Diencephalon (tissue), 1 donor: ENCODE results near the gene LINC01488. TPM values are rescaled to one million over a fixed set of nuclear protein-coding genes. Genes with fewer than 3 reads are reported as not detected.

ENCODE experiments used
- total RNA-seq: library from RNA; depleted of rRNA; stranded (reverse); fragments of >200 nt; gene quantifications from one replicate; pipeline ENCODE4 v1.2.3, GENCODE V29; 2014

LINC01488 gene
- total RNA-seq, result not detected

GRCh38 chr11:69481393-69481844, at the start of gene LINC01488:
LINC01488 (plus strand) TSS chr11:69481663.

Other genes with a start within 250 kb of the LINC01488 start
- not detected for gene MYEOV, start 187.5 kb upstream of the LINC01488 start, total RNA-seq
- 19.1 TPM for gene CCND1, start 159.5 kb downstream of the LINC01488 start, total RNA-seq
- gene LTO1, start 193.7 kb downstream of the LINC01488 start, total RNA-seq, result 16.1 TPM
- 2.3 TPM for gene FGF19, start 222.4 kb downstream of the LINC01488 start, total RNA-seq